Measurements from ENCODE around the gene PIK3R4.

The PIK3R4 gene

GRCh38 chr3:130677343-130677742 lies 69.3 kb downstream of the PIK3R4 start:
- peaks cover 48% of the 10 kb centered on the region for H3K36me3 Mint-ChIP-seq (ENCODE audit: low read depth)
- no peaks in the 10 kb centered on the region for H3K9me3 Mint-ChIP-seq
- H3K27me3 Mint-ChIP-seq (ENCODE audit: low read depth), result no peaks in the 10 kb centered on the region
- H3K4me1 Mint-ChIP-seq, result peaks cover 46% of the 10 kb centered on the region
- no peak for TF ChIP-seq CTCF (IDR thresholded peaks at IDR 0.05; ENCODE audit: unreplicated experiment in 3 of 3)
- H3K27ac Mint-ChIP-seq, result peak overlapping the region; percentile 24 to 86 (median 82)
- peak overlapping the region in 2 of 3 experiments; percentile 3 to 13 for H3K4me3 Mint-ChIP-seq

- Mint-ChIP-seq H3K4me1 (peaks cover 15% of the 10 kb centered on the region), H3K27ac (no peak overlapping the region)
These were observed 74.9 kb downstream of the PIK3R4 start for GRCh38 chr3:130671545-130672312.

GRCh38 chr3:130669740-130670139 lies 76.9 kb downstream of the PIK3R4 start:
- no peaks in the 10 kb centered on the region for H3K27me3 Mint-ChIP-seq (ENCODE audit: low read depth)
- no peaks in the 10 kb centered on the region for H3K4me1 Mint-ChIP-seq
- no peak for TF ChIP-seq CTCF (IDR thresholded peaks at IDR 0.05; ENCODE audit: unreplicated experiment in 3 of 3)
- peaks cover 34% of the 10 kb centered on the region for H3K36me3 Mint-ChIP-seq (ENCODE audit: low read depth)
- H3K4me3 Mint-ChIP-seq, result no peak overlapping the region
- no peaks in the 10 kb centered on the region for H3K9me3 Mint-ChIP-seq
- H3K27ac Mint-ChIP-seq, result no peak overlapping the region

More at GRCh38 chr3:130671545-130672312, 74.9 kb downstream of the PIK3R4 start:
- Mint-ChIP-seq H3K4me3 (no peak overlapping the region), H3K9me3 (no peaks in the 10 kb centered on the region), H3K36me3 (ENCODE audit: low read depth) (peaks cover 30% of the 10 kb centered on the region), H3K27me3 (ENCODE audit: low read depth) (no peaks in the 10 kb centered on the region)
- TF ChIP-seq CTCF (IDR thresholded peaks at IDR 0.05; ENCODE audit: unreplicated experiment in 3 of 3), result no peak

GRCh38 chr3:130663092-130663491 lies 83.5 kb downstream of the PIK3R4 start:
- Mint-ChIP-seq H3K9me3 (no peaks in the 10 kb centered on the region), H3K4me3 (no peak overlapping the region), H3K4me1 (peaks cover 51% of the 10 kb centered on the region), H3K36me3 (ENCODE audit: low read depth) (peaks cover 28% of the 10 kb centered on the region), H3K27ac (peak overlapping the region; percentile 87 to 93 (median 88)), H3K27me3 (ENCODE audit: low read depth) (no peaks in the 10 kb centered on the region)
- no peak for TF ChIP-seq CTCF (IDR thresholded peaks at IDR 0.05; ENCODE audit: unreplicated experiment in 3 of 3)

- Mint-ChIP-seq H3K4me1 (peaks cover 56% of the 10 kb centered on the region), H3K9me3 (no peaks in the 10 kb centered on the region), H3K36me3 (ENCODE audit: low read depth) (peaks cover 32% of the 10 kb centered on the region), H3K4me3 (no peak overlapping the region), H3K27ac (peak overlapping the region; percentile 87 to 93 (median 88)), H3K27me3 (ENCODE audit: low read depth) (no peaks in the 10 kb centered on the region)
- TF ChIP-seq CTCF (IDR thresholded peaks at IDR 0.05; ENCODE audit: unreplicated experiment in 3 of 3), result no peak
These were observed 84.1 kb downstream of the PIK3R4 start for GRCh38 chr3:130662501-130662996.
